T-helper 1 cell treated with Interleukin-12 subunit alpha and Interleukin-12 subunit beta and Interleukin-4 antibody, amounts not matched to agents 30 ng/mL and 1 ng/mL, for 36 hours (primary cell): ENCODE results near the gene SPRR2D. TPM values are rescaled to one million over a fixed set of nuclear protein-coding genes. Genes with fewer than 3 reads are reported as not detected.
"Not testable (repeated sequence)": the region's sequence is repeated elsewhere in the genome, so short reads cannot be mapped to it uniquely, and the experiment has no call there.

Experiments used
- intact Hi-C: fragments of 100-400 bp; cut with micrococcal nuclease; formaldehyde crosslinking; loops from one replicate; pipeline ENCODE4 v1.15.1; 2024
- total RNA-seq: library from RNA; stranded (reverse); gene quantifications from 2 replicates; pipeline ENCODE4 v1.2.3, GENCODE V29; 2022

The SPRR2D gene
- total RNA-seq, 1 donor from 2014 or later, result not detected

- intact Hi-C loops, result not testable (repeated sequence)
Observed at GRCh38 chr1:153021829-153022228, 19.1 kb downstream of the SPRR2D start.

GRCh38 chr1:153011235-153011758, 29.6 kb downstream of the SPRR2D start:
- intact Hi-C loops, result not testable (repeated sequence)

- intact Hi-C loops, result no loop called here
Observed at GRCh38 chr1:153001382-153001781, 39.5 kb downstream of the SPRR2D start, which contains the start of gene SPRR3. TSS of gene SPRR3 (plus strand) at chr1:153001749. CDS start at chr1:153003021, 1,272 bp downstream.

DNA sequence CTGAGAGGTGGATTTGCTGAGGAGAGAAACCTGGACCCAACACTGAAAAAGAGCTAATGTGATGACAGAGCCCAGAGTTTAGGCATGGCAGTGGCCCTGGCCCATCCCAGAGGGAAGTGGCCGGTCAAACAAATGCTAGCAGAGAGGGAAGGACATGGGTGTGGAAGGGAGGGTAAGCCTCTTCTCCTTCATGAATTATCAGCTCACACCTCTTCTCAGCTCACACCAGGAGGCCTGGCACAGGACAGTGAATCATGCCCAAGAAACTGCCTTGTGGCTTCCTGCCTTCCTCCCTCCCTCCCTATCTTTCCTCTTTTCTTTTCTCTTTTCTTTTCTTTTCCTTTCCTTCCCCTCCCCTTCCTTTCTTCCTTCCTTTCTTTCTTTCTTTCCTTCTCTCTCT, 40.6 kb downstream of the SPRR2D start:
- intact Hi-C loops, result no loop called here

- intact Hi-C loops, result no loop called here
Observed at GRCh38 chr1:152999818-153000217, 41.1 kb downstream of the SPRR2D start.

DNA sequence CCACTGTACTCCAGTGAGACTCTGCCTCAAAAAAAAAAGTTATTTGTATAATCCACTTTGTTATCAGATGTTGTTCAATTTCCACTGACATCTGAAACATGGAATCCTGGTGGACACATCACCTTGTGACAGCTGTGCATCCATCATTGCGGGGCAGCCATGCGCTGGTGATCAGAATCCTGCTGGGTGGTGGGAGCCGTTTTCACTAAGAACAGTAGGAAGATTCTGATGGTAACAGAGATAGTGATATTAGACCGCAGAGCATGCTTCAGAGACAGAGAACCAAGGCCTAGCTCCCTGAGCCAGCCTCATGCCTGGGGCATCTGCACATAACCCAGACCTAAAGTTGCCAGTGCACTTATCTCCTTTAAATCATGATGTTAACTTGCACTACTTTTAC, 42.4 kb downstream of the SPRR2D start:
- intact Hi-C loops, result no loop called here

- intact Hi-C loops, result no loop called here
Observed at GRCh38 chr1:152997901-152998300, 43.0 kb downstream of the SPRR2D start.

- intact Hi-C loops, result no loop called here
Observed at GRCh38 chr1:152996633-152997400, 44.1 kb downstream of the SPRR2D start.

- intact Hi-C loops, result no loop called here
Observed at GRCh38 chr1:152995842-152996241, 45.1 kb downstream of the SPRR2D start.

DNA sequence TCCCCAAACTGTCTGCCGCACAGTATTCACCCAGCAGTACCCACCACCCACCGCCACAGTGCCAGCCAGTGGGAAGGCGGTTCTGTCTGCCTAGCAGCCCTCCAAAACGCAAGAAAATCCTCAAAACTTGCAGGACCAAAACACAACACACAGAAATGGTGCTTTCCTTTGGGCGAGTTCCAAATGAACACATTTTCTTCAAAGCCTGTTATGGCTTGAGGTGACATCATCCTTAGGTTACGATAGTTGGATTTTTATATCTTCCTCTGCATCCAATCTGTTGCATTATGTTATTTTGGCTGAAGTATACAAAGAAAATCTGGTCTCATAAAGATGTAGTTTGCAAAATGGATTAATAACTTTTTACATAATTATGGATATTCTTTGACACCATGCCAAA, 47.7 kb downstream of the SPRR2D start:
- intact Hi-C loops, result no loop called here

Other genes starting within 250 kb of the SPRR2D start
- gene LCE1D, start 244.4 kb downstream of the SPRR2D start, total RNA-seq, result not detected in 2 replicates
- not detected in 2 replicates for gene LCE1C, start 234.5 kb downstream of the SPRR2D start, total RNA-seq
- not detected in 2 replicates for gene LCE1B, start 229.1 kb downstream of the SPRR2D start, total RNA-seq
- gene LCE1A, start 213.6 kb downstream of the SPRR2D start, total RNA-seq, result not detected in 2 replicates
- gene LCE6A, start 198.3 kb downstream of the SPRR2D start, total RNA-seq, result not detected in 2 replicates
- gene LCE7A, start 181.1 kb downstream of the SPRR2D start, total RNA-seq, result not detected in 2 replicates
- not detected in 2 replicates for gene SMCP, start 162.8 kb downstream of the SPRR2D start, total RNA-seq
- gene IVL, start 132.6 kb downstream of the SPRR2D start, total RNA-seq, result not detected in 2 replicates
- gene SPRR5, start 93.9 kb downstream of the SPRR2D start, total RNA-seq, result not detected in 2 replicates
- not detected in 2 replicates for gene SPRR4, start 70.5 kb downstream of the SPRR2D start, total RNA-seq
- gene SPRR1A, start 57.0 kb downstream of the SPRR2D start, total RNA-seq, result not detected in 2 replicates
- gene SPRR3, start 39.4 kb downstream of the SPRR2D start, total RNA-seq, result not detected in 2 replicates
- not detected in 2 replicates for gene SPRR1B, start 9.9 kb downstream of the SPRR2D start, total RNA-seq
- gene SPRR2A, start 16.4 kb upstream of the SPRR2D start, total RNA-seq, result not detected in 2 replicates
- not detected in 2 replicates for gene SPRR2B, start 30.5 kb upstream of the SPRR2D start, total RNA-seq
- gene SPRR2E, start 53.4 kb upstream of the SPRR2D start, total RNA-seq, result not detected in 2 replicates
- not detected in 2 replicates for gene SPRR2F, start 72.4 kb upstream of the SPRR2D start, total RNA-seq
- not detected in 2 replicates for gene SPRR2G, start 109.8 kb upstream of the SPRR2D start, total RNA-seq
- not detected in 2 replicates for gene LELP1, start 162.3 kb upstream of the SPRR2D start, total RNA-seq
- gene PRR9, start 176.5 kb upstream of the SPRR2D start, total RNA-seq, result not detected in 2 replicates
- gene LORICRIN, start 218.6 kb upstream of the SPRR2D start, total RNA-seq, result not detected in 2 replicates